Anterior cingulate cortex (tissue), 58 donors: ENCODE data around the gene ELANE.
A peak's percentile ranks its signal among the peaks of the same experiment; 100 is the strongest.
"Not testable (repeated sequence)": the region's sequence is repeated elsewhere in the genome, so short reads cannot be mapped to it uniquely, and the experiment has no call there.

ENCODE experiments used
- DNase-seq, 58 donors: peaks; one replicate each; lab custom pipeline; 2025; lab: John Stamatoyannopoulos, UW

The ELANE gene

GRCh38 chr19:891421-892200, 39.5 kb downstream of the ELANE start:
- DNase-seq, result not testable (repeated sequence)

GRCh38 chr19:892243-892893, 40.3 kb downstream of the ELANE start:
- no peak for DNase-seq

- peak; percentile 11 to 96 (median 84) for DNase-seq
Measured at GRCh38 chr19:892894-893689, 41.0 kb downstream of the ELANE start, which contains the start of the genes MED16 and RNU6-9. Gene MED16, minus strand, starts transcription at chr19:893187. Its CDS starts 2,056 bp downstream, at chr19:891131. Gene RNU6-9, plus strand, starts transcription at chr19:893484.

- DNase-seq, result no peak
Measured at GRCh38 chr19:896434-896833, 44.3 kb downstream of the ELANE start.

- DNase-seq, result no peak
Measured at GRCh38 chr19:896999-897398, 44.9 kb downstream of the ELANE start.

- DNase-seq, result no peak
Measured at GRCh38 chr19:897442-898039, 45.4 kb downstream of the ELANE start.

- DNase-seq, result peak in 54 of 58 donors; percentile 2 to 85 (median 56)
Measured at GRCh38 chr19:898663-899062, 46.6 kb downstream of the ELANE start.

GRCh38 chr19:899336-900042, 47.4 kb downstream of the ELANE start:
- no peak for DNase-seq

GRCh38 chr19:900043-900301, 47.9 kb downstream of the ELANE start:
- DNase-seq, result no peak

GRCh38 chr19:900302-901111, 48.4 kb downstream of the ELANE start:
- DNase-seq, result peak in 2 of 58 donors; percentile 18 to 52

- no peak for DNase-seq
Measured at GRCh38 chr19:901216-902092, 49.4 kb downstream of the ELANE start.

GRCh38 chr19:902093-902370, 49.9 kb downstream of the ELANE start:
- no peak for DNase-seq

GRCh38 chr19:902446-903226, 50.5 kb downstream of the ELANE start:
- no peak for DNase-seq

- DNase-seq, result no peak
Measured at GRCh38 chr19:903266-903797, 51.2 kb downstream of the ELANE start.

- no peak for DNase-seq
Measured at GRCh38 chr19:904545-904944, 52.4 kb downstream of the ELANE start.
